GM06990 (cell line): Measurements from ENCODE around the gene TRMT11.
"Not testable (repeated sequence)": the region's sequence is repeated elsewhere in the genome, so short reads cannot be mapped to it uniquely, and the experiment has no call there.

Experiments used
- DNase-seq: peaks from one replicate; pipeline ENCODE4 v3.0.0-alpha.2; 2011; ENCODE audit not compliant: insufficient read length; ENCODE audit errors: extremely low read depth
- H3K27me3 ChIP-seq: replicated peaks from 2 replicates; pipeline ENCODE4 v1.6.0; 2011; ENCODE audit warnings: low read length; ENCODE audit not compliant: control insufficient read depth, insufficient read depth
- H3K36me3 ChIP-seq: 2 replicates; pipeline ENCODE4 v1.5.1; 2011; ENCODE audit warnings: low read length; ENCODE audit not compliant: control insufficient read depth, insufficient read depth
- H3K4me3 ChIP-seq: replicated peaks from 2 replicates; pipeline ENCODE4 v1.5.1; 2011; ENCODE audit warnings: low read depth, mild to moderate bottlenecking, control low read depth, low read length
- CTCF ChIP-seq: IDR thresholded peaks from 2 replicates; pipeline ENCODE4 v1.5.1; 2011; ENCODE audit warnings: low read length, control low read depth, mild to moderate bottlenecking, inconsistent platforms; ENCODE audit not compliant: insufficient read depth, poor library complexity, severe bottlenecking

Gene TRMT11

GRCh38 chr6:125968493-125968892, 17.8 kb upstream of the TRMT11 start:
- DNase-seq, result no peak
- no peak for TF ChIP-seq CTCF
- H3K4me3 ChIP-seq, result no peak overlapping the region
- H3K36me3 ChIP-seq, result no peaks in the 10 kb centered on the region
- H3K27me3 ChIP-seq, result no peaks in the 10 kb centered on the region

DNA sequence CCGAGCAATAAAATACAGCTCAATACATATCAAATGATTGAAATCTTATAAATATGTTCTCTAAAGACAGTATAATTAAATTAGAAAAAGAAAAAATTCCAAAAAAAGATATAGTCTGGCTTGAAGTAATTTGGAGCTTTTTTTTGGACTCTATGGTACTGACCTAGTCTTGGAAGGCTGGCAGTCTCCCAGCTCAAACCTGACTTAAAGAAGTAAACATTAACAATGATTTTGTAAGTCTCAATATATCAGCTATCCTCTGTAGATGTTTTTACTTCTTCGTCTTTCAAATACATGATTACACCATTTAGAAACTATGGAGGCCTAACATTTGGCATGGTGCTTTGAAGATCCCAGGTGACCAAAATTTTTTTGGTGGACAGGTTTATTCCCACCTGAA, 15.6 kb upstream of the TRMT11 start:
- no peak overlapping the region for H3K4me3 ChIP-seq
- no peaks in the 10 kb centered on the region for H3K27me3 ChIP-seq
- no peaks in the 10 kb centered on the region for H3K36me3 ChIP-seq
- no peak for TF ChIP-seq CTCF
- no peak for DNase-seq

GRCh38 chr6:125972478-125972877, 13.9 kb upstream of the TRMT11 start:
- H3K4me3 ChIP-seq, DNase-seq, H3K27me3 ChIP-seq, H3K36me3 ChIP-seq: not testable (repeated sequence)

DNA sequence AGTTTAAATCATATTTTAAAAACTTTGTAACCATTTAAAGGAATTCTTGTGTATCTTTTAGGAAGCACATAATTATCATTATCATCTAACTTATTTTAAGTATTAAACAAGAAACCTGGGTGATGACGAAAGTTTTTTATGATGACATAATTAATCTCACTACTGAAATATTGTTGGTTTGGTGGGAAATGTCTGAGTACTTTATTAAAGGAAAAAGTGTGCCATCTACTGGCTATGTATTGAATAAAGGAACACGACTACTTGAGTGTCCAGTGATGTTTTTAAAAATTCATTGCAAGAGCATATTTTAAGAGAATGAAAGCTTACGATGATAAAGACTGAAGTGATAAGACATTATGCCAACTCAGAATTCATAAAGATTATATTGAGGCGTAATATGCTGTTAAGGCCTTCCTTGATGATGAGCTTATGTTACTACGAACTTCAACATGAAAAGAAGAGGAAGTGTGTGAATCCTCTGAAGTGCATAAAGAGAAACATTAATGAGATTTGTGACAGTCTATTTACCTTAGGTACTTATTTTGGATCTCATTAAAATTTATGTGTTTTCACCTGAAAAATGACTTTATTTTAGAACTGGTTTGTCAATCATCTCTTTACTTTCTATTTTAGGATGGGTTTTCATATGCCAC, 12.0 kb upstream of the TRMT11 start:
- Histone ChIP-seq H3K36me3 (no peaks in the 10 kb centered on the region), H3K27me3 (no peaks in the 10 kb centered on the region), H3K4me3 (no peak overlapping the region)
- TF ChIP-seq CTCF, result peak; percentile 37
- no peak for DNase-seq

DNA sequence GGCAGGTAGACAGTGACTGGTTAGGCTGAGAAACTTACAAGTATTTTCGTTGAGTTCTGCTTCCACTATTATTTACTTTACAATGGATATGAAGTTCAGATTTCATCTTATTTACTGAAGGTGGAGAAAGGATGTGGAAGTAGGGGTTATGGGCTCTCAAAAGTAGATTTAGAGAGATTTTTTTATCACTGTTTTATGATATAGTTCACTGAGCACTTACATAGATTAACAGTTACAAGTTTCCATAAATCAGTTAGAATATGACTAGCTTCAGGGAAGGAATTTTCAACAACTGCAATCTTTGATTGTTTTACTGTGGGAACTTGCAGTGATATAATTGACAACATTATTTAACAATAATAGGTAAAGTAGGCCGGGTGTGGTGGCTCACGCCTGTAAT, 7.2 kb upstream of the TRMT11 start:
- DNase-seq, result no peak
- TF ChIP-seq CTCF, result no peak
- no peaks in the 10 kb centered on the region for H3K27me3 ChIP-seq
- no peak overlapping the region for H3K4me3 ChIP-seq
- H3K36me3 ChIP-seq, result no peaks in the 10 kb centered on the region; the same call in 1 of the 2 replicates

DNA sequence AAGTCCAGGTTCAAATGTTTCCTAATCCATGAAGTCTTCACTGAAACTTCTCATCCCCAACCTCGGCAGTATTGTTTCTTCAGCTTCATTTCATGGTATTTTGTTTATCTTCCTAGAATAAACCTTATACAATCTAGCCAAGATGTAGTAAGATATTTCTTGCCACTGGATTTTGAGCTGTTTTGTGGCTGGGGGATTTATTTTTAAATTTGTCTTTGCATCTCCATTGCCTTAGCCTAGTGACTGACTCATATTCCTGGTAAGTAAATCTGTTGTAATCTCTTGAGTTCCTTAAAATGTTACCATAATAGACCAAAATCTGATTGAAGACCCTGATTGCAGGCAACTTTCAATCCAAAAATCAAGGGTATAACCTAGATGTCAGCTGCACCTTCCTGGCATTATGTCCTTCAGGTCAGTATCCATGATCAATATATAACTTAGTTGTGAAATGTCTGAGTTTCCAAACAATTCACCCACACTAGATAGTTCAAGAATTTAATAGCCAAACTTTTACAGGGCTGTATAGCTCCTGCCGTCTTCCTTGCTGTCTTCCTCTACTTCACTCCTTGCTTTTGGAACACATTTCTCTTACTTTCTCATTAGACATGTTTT, 4.7 kb upstream of the TRMT11 start:
- no peak for DNase-seq
- no peaks in the 10 kb centered on the region for H3K27me3 ChIP-seq
- H3K4me3 ChIP-seq, result no peak overlapping the region
- TF ChIP-seq CTCF, result no peak
- no peaks in the 10 kb centered on the region; the same call in 1 of the 2 replicates for H3K36me3 ChIP-seq
